H7 (cell line): ENCODE results near the gene GPATCH2. TPM values are rescaled to one million over a fixed set of nuclear protein-coding genes. Genes with fewer than 3 reads are reported as not detected.
"Not testable (repeated sequence)": the region's sequence is repeated elsewhere in the genome, so short reads cannot be mapped to it uniquely, and the experiment has no call there.

Source experiments
- DNase-seq: peaks from one replicate; pipeline ENCODE4 v3.0.0; 2012
- H3K27me3 ChIP-seq: 2 replicates; pipeline ENCODE4 v1.6.0; 2011; ENCODE audit warnings: mild to moderate bottlenecking, low read length; ENCODE audit not compliant: control insufficient read depth, insufficient read depth
- H3K36me3 ChIP-seq: replicated peaks from 2 replicates; pipeline ENCODE4 v1.5.1; 2011; ENCODE audit warnings: low read length; ENCODE audit not compliant: control insufficient read depth, insufficient read depth
- H3K4me3 ChIP-seq: 2 replicates; pipeline ENCODE4 v1.5.1; 2011; ENCODE audit warnings: low read depth, mild to moderate bottlenecking, control low read depth, low read length, moderate library complexity; ENCODE audit not compliant: insufficient read depth
- total RNA-seq: library from RNA; depleted of rRNA; stranded (reverse); fragments of >200 nt; shearing (Covaris generic); gene quantifications from 2 replicates; pipeline ENCODE4 v1.2.3, GENCODE V29; 2014

GPATCH2 gene
- total RNA-seq, 1 experiment from 2014 or later: 11.5 TPM

GRCh38 chr1:217418269-217419193 is 212.4 kb downstream of the GPATCH2 start:
- Histone ChIP-seq H3K27me3 (no peaks in the 10 kb centered on the region; the same call in 1 of the 2 replicates), H3K36me3 (no peaks in the 10 kb centered on the region), H3K4me3 (no peak overlapping the region)
- no peak for DNase-seq

- Histone ChIP-seq H3K4me3 (no peak overlapping the region), H3K27me3 (no peaks in the 10 kb centered on the region; the same call in 1 of the 2 replicates), H3K36me3 (no peaks in the 10 kb centered on the region)
- no peak for DNase-seq
These were observed 213.5 kb downstream of the GPATCH2 start for GRCh38 chr1:217417363-217417762.

DNA sequence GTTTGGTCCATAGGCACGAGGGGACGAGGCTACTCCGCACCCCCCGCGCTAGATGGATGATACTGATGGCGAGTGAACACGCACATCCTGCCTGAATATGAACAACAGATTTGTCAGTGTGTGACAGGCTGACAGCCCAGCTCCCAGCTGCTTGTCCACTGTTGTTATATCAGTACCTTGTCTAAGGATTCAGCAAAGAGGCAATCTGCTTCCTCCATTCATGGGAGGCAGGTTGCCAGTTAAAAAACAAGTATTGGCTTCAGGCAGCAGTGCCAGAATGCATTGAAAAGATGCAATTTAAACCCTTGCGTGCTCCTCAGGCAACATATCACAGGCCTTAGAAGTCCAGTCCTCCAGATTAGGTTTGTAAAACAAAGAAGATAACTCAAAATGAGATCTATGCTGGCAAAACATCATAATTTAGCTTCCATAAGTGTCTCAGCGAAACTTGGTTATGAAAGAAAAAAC is 223.3 kb downstream of the GPATCH2 start:
- Histone ChIP-seq H3K36me3 (no peaks in the 10 kb centered on the region), H3K27me3 (no peaks in the 10 kb centered on the region), H3K4me3 (no peak overlapping the region)
- DNase-seq: no peak

DNA sequence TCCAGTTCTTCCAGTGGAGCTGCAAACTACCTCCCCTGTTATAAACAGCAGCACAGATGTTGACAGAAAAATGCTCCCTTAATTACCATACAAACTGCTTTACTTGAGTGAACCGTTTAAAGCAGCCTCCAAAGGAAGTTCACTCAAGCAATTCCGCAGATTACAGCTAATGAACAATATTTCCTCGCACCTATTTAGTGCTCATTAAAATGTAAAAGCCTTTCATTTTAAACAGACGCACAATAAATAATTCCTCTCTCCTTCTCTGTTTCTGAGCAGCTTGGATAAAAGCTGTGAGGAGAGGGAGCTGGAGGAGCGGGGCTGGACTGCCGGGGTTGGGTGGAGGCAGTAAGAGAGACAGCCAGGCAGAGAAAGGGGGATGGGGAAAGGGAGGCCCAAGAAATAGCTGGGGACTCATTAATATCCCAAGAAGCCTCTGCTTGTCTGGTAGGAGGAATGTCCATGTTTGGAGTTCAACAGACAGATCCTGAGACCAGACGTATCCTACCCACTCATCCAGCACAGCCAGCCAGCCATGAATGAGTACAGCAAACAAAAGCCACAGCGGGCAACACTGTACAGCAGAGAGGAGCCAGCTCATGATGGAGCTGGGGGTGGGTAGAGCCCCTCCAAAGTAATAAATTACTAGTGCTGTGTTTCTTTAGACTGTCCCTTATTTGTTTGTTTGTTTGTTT is 227.7 kb downstream of the GPATCH2 start:
- Histone ChIP-seq H3K36me3 (no peaks in the 10 kb centered on the region), H3K4me3 (no peak overlapping the region)
- DNase-seq: no peak

GRCh38 chr1:217402301-217402700 is 228.6 kb downstream of the GPATCH2 start:
- Histone ChIP-seq H3K4me3 (no peak overlapping the region), H3K36me3 (no peaks in the 10 kb centered on the region)
- no peak for DNase-seq

More for the DNA sequence above, 227.7 kb downstream of the GPATCH2 start:
- no peaks in the 10 kb centered on the region for H3K27me3 ChIP-seq

GRCh38 chr1:217393896-217394295 is 237.0 kb downstream of the GPATCH2 start:
- H3K4me3 ChIP-seq: no peak overlapping the region
- DNase-seq: no peak

More at GRCh38 chr1:217402301-217402700, 228.6 kb downstream of the GPATCH2 start:
- no peaks in the 10 kb centered on the region for H3K27me3 ChIP-seq

DNA sequence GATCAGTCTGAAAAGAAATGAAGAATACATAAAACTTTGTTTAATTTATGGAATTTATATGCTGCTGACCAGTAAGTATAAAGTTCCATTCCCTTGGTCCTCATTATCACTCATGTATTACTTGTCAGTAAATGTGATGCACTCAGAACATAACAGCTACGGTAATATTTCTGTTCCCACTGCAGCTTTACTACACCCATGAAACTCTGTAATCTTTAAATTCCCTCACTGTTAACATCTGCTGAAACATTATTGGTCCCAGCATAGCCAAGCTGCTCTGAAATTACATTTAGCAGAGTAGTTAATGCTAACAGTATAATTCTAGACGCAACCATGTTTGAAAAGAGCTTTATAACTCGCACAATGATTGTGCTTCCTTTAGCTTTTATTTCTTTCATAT is 238.4 kb downstream of the GPATCH2 start:
- Histone ChIP-seq H3K4me3 (no peak overlapping the region), H3K36me3 (no peaks in the 10 kb centered on the region), H3K27me3 (no peaks in the 10 kb centered on the region; the same call in 1 of the 2 replicates)

More at GRCh38 chr1:217393896-217394295, 237.0 kb downstream of the GPATCH2 start:
- Histone ChIP-seq H3K27me3 (no peaks in the 10 kb centered on the region; the same call in 1 of the 2 replicates), H3K36me3 (no peaks in the 10 kb centered on the region)

GRCh38 chr1:217389895-217390294 is 241.0 kb downstream of the GPATCH2 start:
- DNase-seq: no peak
- no peak overlapping the region for H3K4me3 ChIP-seq
- no peaks in the 10 kb centered on the region; the same call in 1 of the 2 replicates for H3K27me3 ChIP-seq
- H3K36me3 ChIP-seq: no peaks in the 10 kb centered on the region

More for the DNA sequence above, 238.4 kb downstream of the GPATCH2 start:
- no peak for DNase-seq

DNA sequence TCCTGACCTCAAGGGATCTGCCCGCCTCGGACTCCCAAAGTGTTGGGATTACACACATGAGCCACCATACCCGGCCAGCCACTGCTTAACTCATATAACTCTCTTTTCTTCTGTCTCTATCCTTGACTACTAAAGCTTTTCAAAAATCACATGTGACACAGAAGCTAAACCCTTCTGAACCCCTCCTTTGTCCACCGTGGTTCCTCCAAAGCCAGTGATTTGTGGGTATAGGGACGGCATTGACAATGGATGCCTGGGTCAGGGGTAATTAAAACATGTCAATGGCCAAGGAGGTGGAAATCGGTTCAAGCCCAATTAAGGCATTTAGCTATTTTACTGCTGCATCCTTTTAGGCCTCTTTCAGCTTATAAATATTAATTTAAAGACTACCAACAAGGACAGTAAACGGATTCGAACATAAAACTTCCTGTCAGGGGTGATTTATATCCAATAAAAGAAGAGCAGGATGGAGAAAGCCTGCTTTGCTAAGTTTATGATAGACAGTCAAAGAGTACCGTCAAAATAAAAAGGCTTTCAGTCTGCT is 242.3 kb downstream of the GPATCH2 start:
- no peaks in the 10 kb centered on the region for H3K36me3 ChIP-seq
- H3K4me3 ChIP-seq: no peak overlapping the region
- H3K27me3 ChIP-seq: peaks cover 2% of the 10 kb centered on the region
- no peak for DNase-seq

- peaks cover 22% of the 10 kb centered on the region for H3K27me3 ChIP-seq
- not testable (repeated sequence) for H3K36me3 ChIP-seq, H3K4me3 ChIP-seq, DNase-seq
These were observed 249.1 kb downstream of the GPATCH2 start for GRCh38 chr1:217381773-217382172.

DNA sequence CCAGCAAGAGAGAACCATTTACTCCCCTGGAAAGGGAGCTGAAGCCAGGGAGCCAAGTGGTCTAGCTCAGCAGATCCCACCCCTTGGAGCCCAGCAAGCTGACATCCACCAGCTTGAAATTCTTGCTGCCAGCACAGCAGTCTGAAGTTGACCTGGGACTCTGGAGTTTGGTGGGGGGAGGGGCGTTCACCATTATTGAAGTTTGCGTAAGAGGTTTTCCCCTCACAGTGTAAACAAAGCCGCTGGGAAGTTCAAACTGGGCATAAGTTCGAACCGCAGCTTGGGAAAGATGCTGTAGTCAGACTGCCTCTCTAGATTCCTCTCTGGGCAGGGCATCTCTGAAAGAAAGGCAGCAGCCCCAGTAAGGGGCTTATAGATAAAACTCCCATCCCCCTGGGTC is 251.1 kb downstream of the GPATCH2 start:
- not testable (repeated sequence) for H3K4me3 ChIP-seq, H3K36me3 ChIP-seq, DNase-seq
- peaks cover 24% of the 10 kb centered on the region for H3K27me3 ChIP-seq

DNA sequence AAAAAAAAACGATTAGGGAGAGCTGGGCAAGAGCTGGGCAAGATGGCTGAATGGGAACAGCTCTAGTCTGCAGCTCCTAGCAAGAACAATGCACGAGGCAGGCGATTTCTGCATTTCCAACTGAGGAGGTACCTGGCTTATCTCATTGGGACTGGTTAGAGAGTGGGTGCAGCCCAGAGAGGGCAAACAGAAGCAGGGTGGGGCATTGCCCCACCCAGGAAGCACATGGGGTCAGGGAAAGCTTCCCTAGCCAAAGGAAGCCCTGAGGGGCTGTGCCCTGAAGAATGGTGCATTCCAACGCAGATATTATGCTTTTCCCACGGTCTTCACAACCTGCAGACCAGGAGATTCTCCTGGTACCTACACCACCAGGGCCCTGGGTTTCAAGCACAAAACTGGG is 251.6 kb downstream of the GPATCH2 start:
- no peak overlapping the region for H3K4me3 ChIP-seq
- H3K36me3 ChIP-seq: no peaks in the 10 kb centered on the region
- H3K27me3 ChIP-seq: peaks cover 24% of the 10 kb centered on the region
- DNase-seq: no peak
